ENCODE measurements around the gene MCEE.

DNA sequence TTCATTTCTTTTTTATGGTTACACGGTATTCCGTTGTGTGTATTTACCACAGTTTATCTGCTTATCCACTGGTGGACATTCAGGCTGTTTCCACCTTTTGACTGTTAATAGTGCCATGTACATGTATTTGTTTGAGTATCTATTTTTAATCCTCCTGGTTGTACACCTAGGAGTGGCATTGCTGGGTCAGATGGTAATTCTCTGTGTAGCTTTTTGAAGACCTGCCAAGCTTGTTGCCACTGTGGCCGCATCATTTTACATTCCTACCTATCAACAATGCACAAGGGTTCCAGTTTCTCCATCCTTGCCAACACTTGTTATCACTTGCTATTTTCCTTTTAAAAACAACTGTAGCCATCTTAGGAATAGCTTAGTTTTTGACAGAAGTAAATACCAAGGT, 13.8 kb upstream of the MCEE start:
- TF ChIP-seq, protein P1, sequence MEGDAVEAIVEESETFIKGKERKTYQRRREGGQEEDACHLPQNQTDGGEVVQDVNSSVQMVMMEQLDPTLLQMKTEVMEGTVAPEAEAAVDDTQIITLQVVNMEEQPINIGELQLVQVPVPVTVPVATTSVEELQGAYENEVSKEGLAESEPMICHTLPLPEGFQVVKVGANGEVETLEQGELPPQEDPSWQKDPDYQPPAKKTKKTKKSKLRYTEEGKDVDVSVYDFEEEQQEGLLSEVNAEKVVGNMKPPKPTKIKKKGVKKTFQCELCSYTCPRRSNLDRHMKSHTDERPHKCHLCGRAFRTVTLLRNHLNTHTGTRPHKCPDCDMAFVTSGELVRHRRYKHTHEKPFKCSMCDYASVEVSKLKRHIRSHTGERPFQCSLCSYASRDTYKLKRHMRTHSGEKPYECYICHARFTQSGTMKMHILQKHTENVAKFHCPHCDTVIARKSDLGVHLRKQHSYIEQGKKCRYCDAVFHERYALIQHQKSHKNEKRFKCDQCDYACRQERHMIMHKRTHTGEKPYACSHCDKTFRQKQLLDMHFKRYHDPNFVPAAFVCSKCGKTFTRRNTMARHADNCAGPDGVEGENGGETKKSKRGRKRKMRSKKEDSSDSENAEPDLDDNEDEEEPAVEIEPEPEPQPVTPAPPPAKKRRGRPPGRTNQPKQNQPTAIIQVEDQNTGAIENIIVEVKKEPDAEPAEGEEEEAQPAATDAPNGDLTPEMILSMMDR (IDR thresholded peaks at IDR 0.05): no peak
- no peak for TF ChIP-seq POLR2A (IDR thresholded peaks at IDR 0.05)

All from lower leg skin (tissue), 3 donors.